HFFc6 (cell line): ENCODE data around the gene FCRLB. TPM values are rescaled to one million over a fixed set of nuclear protein-coding genes. Genes with fewer than 3 reads are reported as not detected.

ENCODE experiments used
- DNase-seq: peaks from one replicate; pipeline ENCODE4 v3.0.0-alpha.2; 2018
- H3K27ac Mint-ChIP-seq: 2 replicates; pipeline ENCODE4 v1.8.0; 2020; ENCODE audit warnings: mild to moderate bottlenecking, mixed read lengths
- H3K27me3 Mint-ChIP-seq: 2 replicates; pipeline ENCODE4 v1.8.0; 2021; ENCODE audit warnings: mild to moderate bottlenecking, moderate library complexity, mixed read lengths; ENCODE audit not compliant: insufficient read depth
- H3K36me3 Mint-ChIP-seq: 2 replicates; pipeline ENCODE4 v1.8.0; 2021; ENCODE audit warnings: low read depth, mixed read lengths
- H3K4me1 Mint-ChIP-seq: 2 replicates; pipeline ENCODE4 v1.8.0; 2020; ENCODE audit warnings: low read depth, mixed read lengths
- H3K4me3 Mint-ChIP-seq: 2 replicates; pipeline ENCODE4 v1.8.0; 2020; ENCODE audit warnings: mild to moderate bottlenecking, moderate library complexity, mixed read lengths
- H3K9me3 Mint-ChIP-seq: 2 replicates; pipeline ENCODE4 v1.8.0; 2020; ENCODE audit warnings: mild to moderate bottlenecking, mixed read lengths
- CTCF ChIP-seq: fragments of 200-600 bp; sonication (generic); IDR thresholded peaks from 2 replicates; pipeline ENCODE4 v1.5.0; 2021; ENCODE audit warnings: antibody characterized with exemption, mild to moderate bottlenecking
- total RNA-seq, 6 experiments: library from RNA; stranded (reverse); fragmentation: NEBNext Ultra II Directional; extraction: Animal tissue kit (Norgen Biotek cat#: 25700); gene quantifications; 2 replicates in 1 of 6; 3 replicates in 5 of 6; pipeline ENCODE4 v1.2.3, GENCODE V29; 2021

Gene FCRLB
- total RNA-seq, 6 experiments from 2014 or later: 3.3 to 5.1 (median 3.7) TPM

GRCh38 chr1:161726473-161727255 lies 5.3 kb downstream of the FCRLB start:
- no peaks in the 10 kb centered on the region for H3K27me3 Mint-ChIP-seq
- H3K27ac Mint-ChIP-seq: peak overlapping the region; percentile 95
- H3K9me3 Mint-ChIP-seq: no peaks in the 10 kb centered on the region
- peaks cover 87% of the 10 kb centered on the region for H3K4me1 Mint-ChIP-seq
- H3K4me3 Mint-ChIP-seq: peak overlapping the region; percentile 89
- no peaks in the 10 kb centered on the region for H3K36me3 Mint-ChIP-seq
- DNase-seq: peak; percentile 69
- no peak for TF ChIP-seq CTCF

GRCh38 chr1:161727256-161727924 lies 6.0 kb downstream of the FCRLB start:
- Mint-ChIP-seq H3K4me1 (peaks cover 87% of the 10 kb centered on the region), H3K4me3 (peak overlapping the region; percentile 89)

GRCh38 chr1:161728376-161729226 lies 7.3 kb downstream of the FCRLB start:
- H3K4me3 Mint-ChIP-seq: no peak overlapping the region
- H3K4me1 Mint-ChIP-seq: peaks cover 88% of the 10 kb centered on the region
- H3K27ac Mint-ChIP-seq: peak overlapping the region; percentile 76
- no peaks in the 10 kb centered on the region for H3K36me3 Mint-ChIP-seq
- no peaks in the 10 kb centered on the region for H3K9me3 Mint-ChIP-seq
- DNase-seq: no peak
- no peak for TF ChIP-seq CTCF
- H3K27me3 Mint-ChIP-seq: no peaks in the 10 kb centered on the region

More at GRCh38 chr1:161727256-161727924, 6.0 kb downstream of the FCRLB start:
- Mint-ChIP-seq H3K27me3 (no peaks in the 10 kb centered on the region), H3K36me3 (no peaks in the 10 kb centered on the region), H3K9me3 (no peaks in the 10 kb centered on the region), H3K27ac (peak overlapping the region; percentile 95)
- DNase-seq: peak; percentile 71
- no peak for TF ChIP-seq CTCF

DNA sequence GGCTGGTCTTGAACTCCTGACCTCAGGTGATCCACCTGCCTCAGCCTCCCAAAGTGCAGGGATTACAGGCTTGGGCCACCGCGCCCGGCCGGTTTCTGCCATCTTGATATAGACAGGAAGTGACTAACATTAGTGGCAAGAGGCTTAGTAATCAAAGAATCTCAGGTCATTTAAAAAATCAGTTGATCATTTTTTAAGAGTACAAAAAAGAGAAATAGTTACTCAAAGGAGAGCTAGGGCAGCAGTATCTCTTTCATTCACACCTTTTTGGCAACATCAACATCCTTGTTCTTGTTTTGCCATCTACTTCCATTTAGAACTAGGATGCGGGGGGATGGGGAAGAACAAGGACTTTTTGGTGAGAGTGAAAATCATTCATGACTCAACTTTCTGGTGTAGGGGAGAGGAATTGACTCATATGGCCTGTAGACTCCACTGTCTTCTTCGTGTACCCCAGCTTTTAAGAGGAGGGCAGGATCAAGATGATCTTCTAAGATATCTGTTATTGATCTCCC lies 8.8 kb downstream of the FCRLB start:
- Mint-ChIP-seq H3K9me3 (no peaks in the 10 kb centered on the region), H3K4me1 (peaks cover 90% of the 10 kb centered on the region), H3K27me3 (no peaks in the 10 kb centered on the region), H3K4me3 (peak overlapping the region; percentile 8), H3K36me3 (no peaks in the 10 kb centered on the region), H3K27ac (peak overlapping the region; percentile 76)
- TF ChIP-seq CTCF: no peak
- peak; percentile 69 for DNase-seq

GRCh38 chr1:161731241-161731640 lies 9.9 kb downstream of the FCRLB start:
- peaks cover 90% of the 10 kb centered on the region for H3K4me1 Mint-ChIP-seq

More at GRCh38 chr1:161731241-161731640, 9.9 kb downstream of the FCRLB start:
- Mint-ChIP-seq H3K27me3 (no peaks in the 10 kb centered on the region), H3K27ac (peak overlapping the region; percentile 76), H3K9me3 (no peaks in the 10 kb centered on the region), H3K4me3 (no peak overlapping the region; the same call in 1 of the 2 replicates), H3K36me3 (no peaks in the 10 kb centered on the region)
- TF ChIP-seq CTCF: no peak
- DNase-seq: no peak
